A673 (cell line): ENCODE results near the gene NEDD9.

Source experiments
- EZH2 ChIP-seq: fragments of 200-600 bp; sonication (generic); IDR thresholded peaks from 2 replicates; pipeline ENCODE4 v1.6.1; 2017; ENCODE audit warnings: borderline replicate concordance, low read depth, mild to moderate bottlenecking, mixed read lengths, antibody characterized with exemption, low read length; ENCODE audit not compliant: poor library complexity, severe bottlenecking
- TF ChIP-seq, protein P1 (sequence below): fragments of 300-800, 200-600 bp; sonication (generic); conservative IDR thresholded peaks from 2 replicates; pipeline ENCODE4 v1.5.1; 2017; ENCODE audit warnings: low read depth, mild to moderate bottlenecking, antibody characterized with exemption, low read length, moderate library complexity, mixed read lengths

DNA sequence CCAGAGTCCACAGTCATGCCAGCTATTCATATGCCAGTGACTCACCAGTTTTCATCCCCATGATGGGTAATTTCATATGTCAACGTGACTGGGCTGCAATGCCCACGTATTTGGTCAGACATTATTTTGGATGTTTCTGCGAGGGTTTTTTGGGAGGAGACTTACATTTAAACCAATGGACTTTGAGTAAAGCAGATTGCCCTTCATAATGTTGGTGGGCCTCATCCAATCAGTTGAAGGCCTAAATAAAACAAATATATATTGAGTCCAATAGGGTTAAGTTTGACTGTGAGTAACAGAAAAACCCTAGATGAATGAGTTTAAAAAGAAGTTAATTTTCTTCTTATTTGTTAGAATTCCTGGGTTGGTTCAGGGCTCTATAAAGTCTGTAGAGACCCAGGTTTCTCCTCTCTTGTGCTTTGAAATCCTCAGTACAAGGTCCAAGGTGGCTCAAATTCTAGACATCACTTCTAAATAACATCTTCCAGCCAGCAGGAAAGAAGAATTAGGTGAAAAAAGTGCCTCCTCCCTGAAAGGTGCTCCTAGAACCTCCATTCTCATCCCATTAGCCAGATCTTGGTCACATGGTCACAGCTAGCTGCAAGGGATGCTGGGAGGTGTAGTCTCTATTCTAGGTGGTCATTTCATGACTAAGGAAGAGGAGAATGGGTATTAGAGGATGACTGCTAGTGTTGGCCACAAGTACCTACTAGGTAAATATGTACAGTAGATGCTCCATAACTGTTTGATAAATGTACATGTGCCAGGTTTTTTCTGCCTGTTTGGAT, 16.7 kb upstream of the NEDD9 start:
- TF ChIP-seq, protein P1, sequence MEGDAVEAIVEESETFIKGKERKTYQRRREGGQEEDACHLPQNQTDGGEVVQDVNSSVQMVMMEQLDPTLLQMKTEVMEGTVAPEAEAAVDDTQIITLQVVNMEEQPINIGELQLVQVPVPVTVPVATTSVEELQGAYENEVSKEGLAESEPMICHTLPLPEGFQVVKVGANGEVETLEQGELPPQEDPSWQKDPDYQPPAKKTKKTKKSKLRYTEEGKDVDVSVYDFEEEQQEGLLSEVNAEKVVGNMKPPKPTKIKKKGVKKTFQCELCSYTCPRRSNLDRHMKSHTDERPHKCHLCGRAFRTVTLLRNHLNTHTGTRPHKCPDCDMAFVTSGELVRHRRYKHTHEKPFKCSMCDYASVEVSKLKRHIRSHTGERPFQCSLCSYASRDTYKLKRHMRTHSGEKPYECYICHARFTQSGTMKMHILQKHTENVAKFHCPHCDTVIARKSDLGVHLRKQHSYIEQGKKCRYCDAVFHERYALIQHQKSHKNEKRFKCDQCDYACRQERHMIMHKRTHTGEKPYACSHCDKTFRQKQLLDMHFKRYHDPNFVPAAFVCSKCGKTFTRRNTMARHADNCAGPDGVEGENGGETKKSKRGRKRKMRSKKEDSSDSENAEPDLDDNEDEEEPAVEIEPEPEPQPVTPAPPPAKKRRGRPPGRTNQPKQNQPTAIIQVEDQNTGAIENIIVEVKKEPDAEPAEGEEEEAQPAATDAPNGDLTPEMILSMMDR: no peak
- no peak for TF ChIP-seq EZH2
